ENCODE data around the gene TMEM40.

DNA sequence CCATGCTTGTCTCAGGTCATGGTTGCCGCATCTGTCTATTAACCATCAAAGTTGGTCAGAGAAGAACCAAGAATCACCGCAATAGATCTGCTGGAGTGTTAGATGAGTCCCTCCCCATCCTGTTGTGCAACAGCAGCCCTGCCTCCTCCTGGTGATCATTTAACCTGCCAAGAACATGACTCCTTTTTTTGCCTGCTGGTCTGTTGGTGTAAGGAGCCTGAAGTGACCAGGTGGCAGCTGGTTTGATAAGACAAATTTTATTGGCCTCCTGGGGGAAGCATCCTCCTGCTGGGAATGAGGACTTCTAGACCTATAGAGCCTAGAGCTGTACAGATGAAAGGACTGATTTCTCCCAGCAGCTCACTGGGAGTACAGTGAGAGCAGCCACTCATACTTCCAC is 51.6 kb downstream of the TMEM40 start:
- TF ChIP-seq TARDBP (IDR thresholded peaks at IDR 0.05) (no peak), BHLHE40 (IDR thresholded peaks at IDR 0.05; ENCODE audit: borderline replicate concordance) (no peak), ZNF384 (IDR thresholded peaks at IDR 0.05) (no peak), SP1 (IDR thresholded peaks at IDR 0.05) (no peak), FOXM1 (IDR thresholded peaks at IDR 0.05; ENCODE audit: borderline replicate concordance) (no peak), NFRKB (IDR thresholded peaks at IDR 0.05) (no peak), CTBP1 (IDR thresholded peaks at IDR 0.05; ENCODE audit: borderline replicate concordance) (no peak)
